NCI-H748 (cell line): ENCODE measurements around the gene NDUFB4.
A peak's percentile ranks its signal among the peaks of the same experiment; 100 is the strongest.

Experiments
- DNase-seq: peaks from one replicate; lab custom pipeline; 2025; ENCODE audit not compliant: unreplicated experiment; lab: John Stamatoyannopoulos, UW

NDUFB4 gene

DNA sequence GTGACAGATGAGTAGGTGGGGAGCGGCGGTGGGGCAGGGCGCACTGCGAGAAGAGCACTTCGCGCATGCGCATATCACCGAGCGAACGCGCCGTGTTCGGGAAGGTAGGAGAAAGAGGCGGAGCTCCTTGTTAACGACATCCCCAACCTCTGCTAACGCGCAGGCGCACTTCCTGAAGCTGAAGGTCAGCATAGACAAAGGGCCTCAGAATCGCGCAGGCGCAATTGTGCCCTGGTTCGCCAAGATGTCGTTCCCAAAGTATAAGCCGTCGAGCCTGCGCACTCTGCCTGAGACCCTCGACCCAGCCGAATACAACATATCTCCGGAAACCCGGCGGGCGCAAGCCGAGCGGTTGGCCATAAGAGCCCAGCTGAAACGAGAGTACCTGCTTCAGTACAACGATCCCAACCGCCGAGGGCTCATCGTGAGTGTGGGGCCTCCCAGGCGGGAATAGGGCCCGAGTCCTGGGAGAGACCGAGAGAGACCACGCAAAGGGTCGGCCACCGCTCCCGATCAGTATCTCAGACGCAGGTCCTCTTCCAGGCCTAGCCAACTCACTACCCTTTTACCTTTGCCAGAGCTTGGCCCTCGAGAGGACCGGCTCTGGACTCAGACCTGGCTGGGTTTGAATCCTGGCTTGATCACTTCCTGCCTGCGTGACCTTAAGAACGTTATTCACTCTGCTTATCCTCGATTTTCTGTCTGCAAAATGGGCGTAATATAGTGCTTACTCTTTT is at the start of gene NDUFB4:
NDUFB4 (plus strand) TSS at position 221 of the 737 bp plus-strand sequence; CDS start at position 245, 24 bp downstream.
- DNase-seq, result peak; percentile 97

DNA sequence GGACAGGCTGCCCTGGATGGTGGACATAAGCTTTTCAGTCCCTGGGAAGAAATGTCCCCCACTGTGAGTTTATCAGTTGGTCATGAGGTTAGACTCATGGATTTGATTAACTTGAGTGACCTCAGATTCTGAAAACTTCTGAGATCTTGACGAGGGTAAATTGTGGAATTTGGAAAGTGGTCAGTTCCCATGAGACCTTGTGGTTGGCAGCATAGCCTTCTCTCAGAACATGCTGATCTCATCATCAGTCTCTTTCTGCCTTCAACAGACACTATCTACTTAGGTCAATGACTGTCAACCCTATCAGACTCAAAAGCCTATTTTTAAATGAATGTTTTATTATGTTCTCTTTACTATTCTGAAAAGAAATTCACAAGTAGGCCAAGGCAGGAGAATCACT is 45.6 kb upstream of the NDUFB4 start:
- no peak for DNase-seq

DNA sequence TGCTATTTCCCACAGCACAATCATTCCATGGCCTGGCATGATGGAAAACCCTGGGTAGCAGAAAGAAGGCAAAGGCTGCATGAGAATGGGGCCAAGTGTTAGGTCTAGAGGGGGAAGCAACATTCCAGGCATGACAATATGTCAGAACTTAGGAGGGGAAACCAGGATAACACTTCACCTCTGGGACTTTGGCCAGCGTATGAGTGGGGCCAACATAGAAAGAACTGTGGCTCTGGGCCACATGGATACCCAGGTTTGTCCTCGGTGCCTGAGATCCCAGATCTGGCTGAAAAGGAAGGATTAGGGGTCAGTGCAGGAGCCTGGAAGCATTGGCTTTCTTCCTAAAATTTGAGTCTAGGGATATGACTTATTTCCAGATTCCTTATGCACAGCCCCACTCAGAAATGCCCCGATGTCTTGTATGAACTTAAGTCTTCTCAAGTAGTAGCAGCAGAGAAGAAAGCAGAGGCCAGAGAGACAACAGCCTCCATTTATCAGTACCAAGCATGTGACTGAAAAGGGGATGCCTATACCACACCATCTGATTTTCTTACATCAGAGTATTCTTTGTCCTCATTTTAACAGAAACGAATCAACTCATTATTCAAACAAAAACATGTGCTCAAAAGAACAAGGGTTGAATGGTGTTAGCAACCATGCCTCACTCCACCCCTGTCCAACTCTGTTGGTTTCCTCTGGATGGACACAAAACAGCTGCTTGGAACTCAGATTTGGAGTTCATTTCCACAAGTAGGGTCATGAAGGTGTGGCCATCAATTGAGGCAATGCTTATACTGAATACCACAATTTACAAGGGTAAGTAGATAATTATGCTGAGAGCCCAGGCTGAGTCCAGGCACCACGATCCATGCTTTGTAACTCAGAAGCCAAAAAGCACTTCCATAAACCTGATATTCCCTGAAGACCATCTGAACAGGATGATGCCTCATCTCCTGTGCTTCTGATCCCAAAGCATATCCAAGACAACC is 43.7 kb upstream of the NDUFB4 start:
- peak; percentile 12 for DNase-seq

- DNase-seq, result no peak
Measured at GRCh38 chr3:120554812-120555606, 41.1 kb upstream of the NDUFB4 start.

- no peak for DNase-seq
Measured at GRCh38 chr3:120555657-120556509, 40.3 kb upstream of the NDUFB4 start.

GRCh38 chr3:120557115-120557514 is 39.0 kb upstream of the NDUFB4 start:
- DNase-seq, result no peak

- DNase-seq, result peak; percentile 78
Measured at GRCh38 chr3:120558771-120559241, 37.3 kb upstream of the NDUFB4 start.

DNA sequence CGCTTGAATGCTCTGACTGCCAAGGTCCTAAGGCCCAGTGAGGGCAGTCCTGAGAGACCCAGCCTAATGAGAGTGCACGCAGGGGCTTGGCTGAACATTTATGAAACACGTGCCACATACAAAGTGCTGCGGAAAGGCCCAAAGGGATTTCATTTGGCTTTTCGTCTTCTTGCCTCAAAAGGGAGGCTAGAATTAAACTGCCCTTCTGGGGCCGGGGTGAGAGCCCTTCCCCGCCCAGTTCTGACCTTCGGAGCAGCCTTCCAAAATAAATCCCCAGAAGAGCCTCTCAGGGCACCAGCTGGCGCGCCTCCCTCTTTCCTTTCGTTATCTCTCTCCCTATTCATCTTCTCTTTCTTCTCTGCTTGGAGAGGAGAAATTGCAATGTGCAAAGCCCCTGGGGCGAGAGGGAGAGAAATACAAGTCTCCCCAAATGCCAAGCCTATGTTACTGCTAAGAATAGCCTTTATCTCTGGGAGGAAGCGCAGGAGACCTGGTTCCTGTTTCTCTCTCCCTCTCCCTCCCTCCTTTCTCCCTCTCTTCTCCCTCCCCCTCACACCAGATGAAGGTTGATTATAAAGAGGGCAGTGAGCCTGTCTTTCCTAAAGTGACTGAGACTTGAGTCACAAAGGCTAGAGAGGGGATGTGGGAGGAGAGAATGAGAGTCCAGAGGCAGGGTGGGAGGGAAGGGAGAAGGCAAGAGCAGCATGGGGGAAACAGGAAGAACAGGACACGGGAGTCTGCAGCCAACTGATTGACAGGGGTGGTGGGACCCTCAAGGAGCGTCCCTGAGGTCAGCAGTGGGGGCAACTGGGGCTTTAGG is 36.7 kb upstream of the NDUFB4 start:
- no peak for DNase-seq

GRCh38 chr3:120560304-120561250 is 35.6 kb upstream of the NDUFB4 start:
- no peak for DNase-seq

DNA sequence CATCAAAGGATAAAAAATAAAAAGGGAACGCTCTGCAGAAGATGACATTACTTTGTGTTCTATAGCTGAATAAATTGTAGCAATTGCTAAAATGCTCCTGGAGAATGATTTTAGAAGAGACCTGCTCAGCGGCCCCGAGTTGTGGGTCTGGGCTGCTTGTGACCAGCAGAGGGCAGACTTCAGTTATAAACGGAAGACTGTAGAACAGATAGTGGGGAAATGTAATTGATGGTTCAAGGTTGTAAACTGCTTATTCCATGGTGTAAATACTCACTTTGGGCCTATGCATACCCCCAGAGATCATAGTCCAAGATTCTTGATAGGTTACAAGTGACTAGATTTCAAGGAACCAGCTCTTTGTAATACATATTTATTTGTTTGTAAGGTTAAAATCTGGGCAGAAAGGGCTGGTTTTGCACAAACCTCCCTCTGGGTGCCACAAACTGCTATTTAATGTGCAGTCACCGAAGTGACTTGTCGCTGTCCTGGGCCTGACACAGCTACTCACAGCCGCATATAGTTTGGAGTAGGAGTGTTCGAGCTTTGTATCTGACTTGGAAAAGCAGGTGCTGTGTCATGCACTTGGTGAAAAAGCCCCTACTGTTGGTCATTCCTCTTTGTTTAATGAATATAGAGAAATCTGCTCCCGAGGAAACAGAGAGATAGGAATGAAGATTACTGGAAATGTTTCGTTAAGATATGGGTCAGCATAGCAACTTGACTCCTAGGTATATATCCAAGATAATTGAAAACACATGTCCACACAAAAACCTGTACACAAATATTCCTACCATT is 34.7 kb upstream of the NDUFB4 start:
- DNase-seq, result peak; percentile 64

DNA sequence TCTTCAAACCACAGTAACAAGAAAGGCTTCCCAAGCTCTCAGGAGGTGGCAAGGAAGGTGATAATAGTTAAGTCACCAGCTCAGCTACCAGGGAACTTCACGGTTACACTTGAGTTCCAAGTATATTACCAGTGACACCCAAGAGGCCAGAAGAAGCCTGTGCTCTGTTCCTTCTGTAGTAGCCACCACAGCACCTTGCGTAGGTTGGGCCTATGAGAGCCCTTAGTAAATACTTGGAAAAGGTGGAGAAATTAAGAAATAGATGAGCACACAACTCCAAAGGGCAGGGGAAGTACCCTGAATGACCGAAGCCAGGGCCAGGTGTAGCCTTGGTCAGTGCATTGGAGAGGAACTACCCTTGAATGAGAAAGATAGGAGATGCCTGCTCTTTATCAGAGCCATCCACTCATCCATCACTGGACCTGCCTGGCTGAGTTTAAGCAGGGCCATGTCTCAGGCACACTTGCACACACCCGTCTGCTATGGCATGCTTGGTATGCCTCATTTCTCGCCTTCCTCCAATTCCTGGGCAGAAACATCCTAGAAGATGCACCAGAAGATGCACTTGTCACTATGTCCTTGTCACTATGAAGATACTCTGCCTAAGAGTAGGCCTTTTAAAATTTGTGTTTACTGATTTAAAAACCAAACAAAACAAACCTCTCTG is 32.6 kb upstream of the NDUFB4 start:
- no peak for DNase-seq

DNA sequence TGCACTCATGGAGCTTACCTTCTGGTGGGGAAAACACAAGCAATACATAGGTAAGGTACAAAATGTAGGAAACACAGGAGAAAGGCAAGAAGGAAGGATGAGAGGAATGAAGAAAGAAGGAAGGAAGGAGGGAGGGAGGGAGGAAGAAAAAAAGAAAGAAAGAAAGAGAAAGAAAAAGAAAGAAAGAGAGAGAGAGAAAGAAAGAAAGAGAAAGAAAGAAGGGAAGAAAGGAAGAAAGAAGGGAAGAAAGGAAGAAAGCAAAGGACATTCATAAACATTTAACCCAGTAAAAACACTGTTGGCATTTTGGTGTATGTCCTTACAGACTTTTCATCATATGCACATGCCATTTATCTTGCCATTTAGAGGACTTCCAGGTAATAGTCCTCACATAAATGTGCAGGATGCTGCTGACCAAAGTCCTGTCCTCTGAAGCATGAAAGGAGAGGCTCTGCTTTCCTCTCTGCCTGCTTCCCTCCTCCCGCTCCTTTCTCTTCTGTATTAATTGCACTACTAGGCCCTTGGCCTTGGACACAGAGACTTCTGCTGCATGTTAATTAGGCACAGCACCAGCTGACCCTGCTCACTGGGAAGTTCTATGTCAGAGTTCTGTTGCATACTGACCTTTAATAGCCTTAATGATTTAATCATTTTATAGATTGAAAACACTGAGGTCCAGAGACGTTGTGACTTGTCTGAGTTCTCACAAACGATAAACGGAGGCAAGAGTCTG is 29.7 kb upstream of the NDUFB4 start:
- no peak for DNase-seq

DNA sequence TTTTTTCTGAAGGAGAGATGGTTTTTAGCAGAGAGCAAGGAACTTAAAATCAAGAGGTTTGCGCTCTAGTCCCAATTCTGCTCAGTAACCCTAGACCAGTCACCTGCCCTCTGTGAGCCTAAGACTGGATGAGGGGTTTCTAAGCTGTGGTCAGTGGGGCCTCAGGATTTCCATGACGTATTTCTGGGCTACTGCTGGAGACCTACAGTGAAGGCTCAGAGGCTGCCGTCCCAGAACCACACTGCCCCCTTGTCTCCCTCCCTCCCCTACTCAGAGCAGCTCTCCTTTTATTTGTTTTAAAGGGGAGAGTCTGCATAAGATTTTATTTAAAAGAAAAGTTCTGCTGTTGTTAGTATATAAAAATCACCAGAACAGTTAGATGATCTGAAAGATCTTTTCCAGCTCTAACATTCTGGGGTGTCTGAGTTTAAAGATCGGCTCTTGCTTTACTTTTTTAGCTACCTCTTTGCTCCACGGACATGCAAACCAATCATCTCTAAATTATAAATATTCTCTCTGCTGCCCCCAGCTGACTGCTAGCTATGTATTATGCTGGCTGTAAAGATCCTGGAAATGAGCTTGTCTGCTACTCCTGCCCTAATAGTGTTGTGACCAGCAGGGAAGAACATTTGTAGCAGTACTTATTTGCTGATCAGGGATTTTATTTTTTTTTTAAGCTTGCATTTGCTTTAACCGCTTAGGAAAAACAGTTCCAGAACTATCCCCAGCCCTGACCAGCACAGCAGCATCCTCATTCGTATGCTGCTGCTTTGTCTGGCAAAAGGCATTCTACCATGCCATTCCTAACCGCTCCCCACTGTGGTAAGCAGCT is 28.6 kb upstream of the NDUFB4 start:
- peak; percentile 29 for DNase-seq

DNA sequence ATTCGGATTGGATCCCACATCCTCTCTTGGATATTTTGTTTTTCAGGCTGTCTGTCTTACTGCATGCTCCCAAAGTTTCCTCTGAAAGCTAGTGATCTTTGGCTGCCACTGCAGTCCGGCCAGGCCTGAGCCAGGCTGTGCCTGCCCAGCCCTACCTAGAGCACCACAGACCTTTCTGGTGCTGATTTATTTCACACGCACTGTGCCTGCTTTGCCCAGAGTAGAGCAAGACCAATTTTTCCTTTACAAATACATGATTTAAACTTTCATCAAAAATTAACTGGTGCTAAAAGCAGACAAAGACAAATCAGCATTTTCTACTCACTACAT is 28.0 kb upstream of the NDUFB4 start:
- DNase-seq, result no peak

DNA sequence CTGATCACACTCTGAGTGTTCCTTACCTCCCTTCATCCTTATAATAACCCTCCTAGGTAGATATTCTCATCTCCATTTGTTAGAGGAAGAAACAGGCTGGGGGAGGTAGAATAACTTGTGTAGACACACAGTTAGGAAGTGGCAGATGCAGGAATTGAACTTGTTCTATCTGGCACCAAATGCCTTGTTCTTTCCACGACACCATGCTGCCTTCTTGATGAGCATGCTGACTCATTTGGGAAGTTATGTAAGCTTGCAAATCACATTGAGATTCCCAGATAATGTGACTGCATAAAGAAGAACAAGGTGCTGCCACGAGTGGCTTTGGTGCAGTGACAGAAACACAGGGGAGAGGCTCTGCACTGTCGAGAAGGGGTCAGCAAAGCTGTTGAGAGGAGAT is 27.5 kb upstream of the NDUFB4 start:
- no peak for DNase-seq
